ENCODE data around the gene VDAC1. TPM values are rescaled to one million over a fixed set of nuclear protein-coding genes. Genes with fewer than 3 reads are reported as not detected.
A peak's percentile ranks its signal among the peaks of the same experiment; 100 is the strongest.

VDAC1 gene
- total RNA-seq (166 TPM), polyA plus RNA-seq (101 TPM)
- long read RNA-seq, donor 1, transcript VDAC1-203 (9 exons, 1,873 nt) = major isoform, 8 of 10 reads
- long read RNA-seq, donor 1, partial matches to known transcripts = 0 of 10 reads
- long read RNA-seq, donor 1, other reads (novel, unspliced or antisense) = 0 of 10 reads
- long read RNA-seq, donor 2 = 0 reads
- long read RNA-seq, donor 3, transcript VDAC1-202 (9 exons, 1,807 nt) = minor isoform, 8 of 125 reads
- long read RNA-seq, donor 3, transcript VDAC1-207 (4 exons, 635 nt) = minor isoform, 44 of 125 reads
- long read RNA-seq, donor 3, transcript VDAC1-203 (9 exons, 1,873 nt) = major isoform, 48 of 125 reads
- long read RNA-seq, donor 3, partial matches to known transcripts = 12 of 125 reads
- long read RNA-seq, donor 3, other reads (novel, unspliced or antisense) = 11 of 125 reads
- long read RNA-seq, donor 4, transcript VDAC1-203 (9 exons, 1,873 nt) = major isoform, 15 of 37 reads
- long read RNA-seq, donor 4, transcript VDAC1-207 (4 exons, 635 nt) = minor isoform, 9 of 37 reads
- long read RNA-seq, donor 4, transcript VDAC1-202 (9 exons, 1,807 nt) = minor isoform, 5 of 37 reads
- long read RNA-seq, donor 4, partial matches to known transcripts = 5 of 37 reads
- long read RNA-seq, donor 4, other reads (novel, unspliced or antisense) = 0 of 37 reads
- long read RNA-seq, donor 5, transcript VDAC1-207 (4 exons, 635 nt) = major isoform, 66 of 182 reads
- long read RNA-seq, donor 5, transcript VDAC1-202 (9 exons, 1,807 nt) = minor isoform, 18 of 182 reads
- long read RNA-seq, donor 5, transcript VDAC1-203 (9 exons, 1,873 nt) = minor isoform, 63 of 182 reads
- long read RNA-seq, donor 5, partial matches to known transcripts = 23 of 182 reads
- long read RNA-seq, donor 5, other reads (novel, unspliced or antisense) = 8 of 182 reads
- long read RNA-seq, donor 6, transcript VDAC1-203 (9 exons, 1,873 nt) = minor isoform, 23 of 86 reads
- long read RNA-seq, donor 6, transcript VDAC1-207 (4 exons, 635 nt) = major isoform, 51 of 86 reads
- long read RNA-seq, donor 6, transcript VDAC1-202 (9 exons, 1,807 nt) = minor isoform, 12 of 86 reads
- long read RNA-seq, donor 6, partial matches to known transcripts = 0 of 86 reads
- long read RNA-seq, donor 6, other reads (novel, unspliced or antisense) = 0 of 86 reads
- long read RNA-seq, donor 7, transcript VDAC1-202 (9 exons, 1,807 nt) = minor isoform, 13 of 180 reads
- long read RNA-seq, donor 7, transcript VDAC1-207 (4 exons, 635 nt) = minor isoform, 20 of 180 reads
- long read RNA-seq, donor 7, transcript VDAC1-203 (9 exons, 1,873 nt) = major isoform, 50 of 180 reads
- long read RNA-seq, donor 7, partial matches to known transcripts = 80 of 180 reads
- long read RNA-seq, donor 7, other reads (novel, unspliced or antisense) = 12 of 180 reads
- long read RNA-seq, donor 8, transcript VDAC1-203 (9 exons, 1,873 nt) = major isoform, 14 of 30 reads
- long read RNA-seq, donor 8, transcript VDAC1-207 (4 exons, 635 nt) = minor isoform, 8 of 30 reads
- long read RNA-seq, donor 8, transcript VDAC1-202 (9 exons, 1,807 nt) = minor isoform, 6 of 30 reads
- long read RNA-seq, donor 8, partial matches to known transcripts = 0 of 30 reads
- long read RNA-seq, donor 8, other reads (novel, unspliced or antisense) = 0 of 30 reads
- long read RNA-seq, donor 9, transcript VDAC1-203 (9 exons, 1,873 nt) = major isoform, 27 of 56 reads
- long read RNA-seq, donor 9, transcript VDAC1-207 (4 exons, 635 nt) = minor isoform, 14 of 56 reads
- long read RNA-seq, donor 9, partial matches to known transcripts = 0 of 56 reads
- long read RNA-seq, donor 9, other reads (novel, unspliced or antisense) = 10 of 56 reads
- long read RNA-seq, donor 10, transcript VDAC1-203 (9 exons, 1,873 nt) = major isoform, 27 of 69 reads
- long read RNA-seq, donor 10, transcript VDAC1-207 (4 exons, 635 nt) = minor isoform, 16 of 69 reads
- long read RNA-seq, donor 10, transcript VDAC1-202 (9 exons, 1,807 nt) = minor isoform, 7 of 69 reads
- long read RNA-seq, donor 10, partial matches to known transcripts = 7 of 69 reads
- long read RNA-seq, donor 10, other reads (novel, unspliced or antisense) = 7 of 69 reads

DNA sequence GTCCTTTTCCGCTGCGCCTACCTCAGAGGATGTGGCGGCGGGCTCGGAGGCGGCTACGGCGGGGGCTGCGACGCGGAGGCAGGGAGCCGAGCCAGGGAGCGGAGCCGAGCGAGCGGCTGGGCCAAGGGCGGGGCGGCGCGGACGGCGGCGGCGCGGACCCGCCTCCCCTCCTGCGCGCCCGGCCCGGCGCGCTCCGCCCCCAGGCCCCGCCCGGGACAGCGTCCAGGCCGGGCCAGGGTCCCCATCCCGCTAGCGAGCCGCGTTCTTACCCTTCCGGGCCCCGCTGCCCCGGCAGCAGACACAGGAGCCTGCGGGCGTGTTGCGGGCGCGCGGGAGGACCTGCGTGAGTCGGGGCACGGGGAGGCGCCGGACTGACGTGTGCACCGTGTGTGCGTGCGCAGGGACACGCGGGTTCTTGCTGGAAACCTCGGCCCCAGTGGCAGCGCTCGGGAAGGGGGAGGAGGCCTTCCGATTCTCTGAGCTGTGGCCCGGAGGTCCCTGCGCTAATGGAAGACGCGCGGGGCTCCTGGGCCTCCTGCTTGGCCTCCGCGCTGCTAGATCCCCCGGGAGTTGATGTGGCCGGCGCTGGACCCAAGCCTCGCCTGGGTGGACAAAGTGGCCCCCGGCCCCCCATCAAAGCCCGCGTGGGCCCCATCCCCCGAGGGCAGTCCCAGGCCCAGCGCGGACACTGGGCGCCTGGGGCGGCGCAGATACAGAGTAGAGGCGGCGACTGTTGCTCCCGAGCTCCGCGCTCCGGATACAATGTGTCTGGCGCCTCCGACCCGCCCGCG is at the start of gene VDAC1:
Gene VDAC1 (minus strand): TSS at position 350 of the 791 bp plus-strand sequence. CDS start 11,963 bp downstream, outside the sequence.
- Histone ChIP-seq H3K4me1 (ENCODE audit: control insufficient read depth in 2 of 2, insufficient read depth in 2 of 2, low read length in 2 of 2) (peaks cover 9 to 26% of the 10 kb centered on the region in 2 donors), H3K27ac (ENCODE audit: low read depth in 1 of 2, low read length in 1 of 2) (peak within 1 kb of the TSS; percentile 90 to 94), H3K36me3 (ENCODE audit: control insufficient read depth in 2 of 2, insufficient read depth in 2 of 2, low read length in 1 of 2) (peaks cover 0 to 17% of the 10 kb centered on the region in 2 donors), H3K4me3 (ENCODE audit: low read length in 2 of 2) (peak within 1 kb of the TSS; percentile 68 to 82), H3K27me3 (ENCODE audit: control insufficient read depth in 2 of 2, insufficient read depth in 1 of 2, low read length in 1 of 2) (peaks cover 2 to 6% of the 10 kb centered on the region in 2 donors), H3K9me3 (ENCODE audit: control insufficient read depth in 2 of 2, insufficient read depth in 1 of 2, low read length in 1 of 2) (peaks cover 0 to 5% of the 10 kb centered on the region in 2 donors)
- DNase-seq (ENCODE audit: low read depth in 6 of 9, low spot score in 9 of 9) = peak in 8 of 9 donors; percentile 29 to 82 (median 59)
- WGBS = under 1% methylated on average over 90 of the region's 96 CpGs

- 38% methylated on average over 5 of the region's 5 CpGs for WGBS
- peak in 1 of 9 donors; percentile 74 for DNase-seq (ENCODE audit: low read depth in 6 of 9, low spot score in 9 of 9)
These were observed 49.1 kb upstream of the VDAC1 start for GRCh38 chr5:134053840-134054338.

GRCh38 chr5:134053314-134053839 is 48.6 kb upstream of the VDAC1 start:
- peaks cover 8 to 20% of the 10 kb centered on the region in 2 donors for H3K36me3 ChIP-seq (ENCODE audit: control insufficient read depth in 2 of 2, insufficient read depth in 2 of 2, low read length in 1 of 2)
- peaks cover 29 to 69% of the 10 kb centered on the region in 2 donors for H3K4me1 ChIP-seq (ENCODE audit: control insufficient read depth in 2 of 2, insufficient read depth in 2 of 2, low read length in 2 of 2)
- 64% methylated on average over 8 of the region's 8 CpGs for WGBS
- H3K4me3 ChIP-seq (ENCODE audit: low read length in 2 of 2) = no peak overlapping the region
- peak overlapping the region; percentile 87 to 94 for H3K27ac ChIP-seq (ENCODE audit: low read depth in 1 of 2, low read length in 1 of 2)
- no peak for DNase-seq (ENCODE audit: low read depth in 6 of 9, low spot score in 9 of 9)
- H3K27me3 ChIP-seq (ENCODE audit: control insufficient read depth in 2 of 2, insufficient read depth in 1 of 2, low read length in 1 of 2) = no peaks in the 10 kb centered on the region
- no peaks in the 10 kb centered on the region for H3K9me3 ChIP-seq (ENCODE audit: control insufficient read depth in 2 of 2, insufficient read depth in 1 of 2, low read length in 1 of 2)

More at GRCh38 chr5:134053840-134054338, 49.1 kb upstream of the VDAC1 start:
- peaks cover 0 to 4% of the 10 kb centered on the region in 2 donors for H3K9me3 ChIP-seq (ENCODE audit: control insufficient read depth in 2 of 2, insufficient read depth in 1 of 2, low read length in 1 of 2)
- H3K36me3 ChIP-seq (ENCODE audit: control insufficient read depth in 2 of 2, insufficient read depth in 2 of 2, low read length in 1 of 2) = peaks cover 12 to 19% of the 10 kb centered on the region in 2 donors
- no peaks in the 10 kb centered on the region for H3K27me3 ChIP-seq (ENCODE audit: control insufficient read depth in 2 of 2, insufficient read depth in 1 of 2, low read length in 1 of 2)
- peaks cover 32 to 71% of the 10 kb centered on the region in 2 donors for H3K4me1 ChIP-seq (ENCODE audit: control insufficient read depth in 2 of 2, insufficient read depth in 2 of 2, low read length in 2 of 2)
- no peak overlapping the region for H3K4me3 ChIP-seq (ENCODE audit: low read length in 2 of 2)
- peak overlapping the region; percentile 87 to 94 for H3K27ac ChIP-seq (ENCODE audit: low read depth in 1 of 2, low read length in 1 of 2)

GRCh38 chr5:134051305-134051704 is 46.5 kb upstream of the VDAC1 start:
- H3K27me3 ChIP-seq (ENCODE audit: control insufficient read depth in 2 of 2, insufficient read depth in 1 of 2, low read length in 1 of 2) = no peaks in the 10 kb centered on the region

GRCh38 chr5:134048864-134049263 is 44.1 kb upstream of the VDAC1 start:
- Histone ChIP-seq H3K27me3 (ENCODE audit: control insufficient read depth in 2 of 2, insufficient read depth in 1 of 2, low read length in 1 of 2) (no peaks in the 10 kb centered on the region), H3K4me1 (ENCODE audit: control insufficient read depth in 2 of 2, insufficient read depth in 2 of 2, low read length in 2 of 2) (peaks cover 57 to 91% of the 10 kb centered on the region in 2 donors), H3K36me3 (ENCODE audit: control insufficient read depth in 2 of 2, insufficient read depth in 2 of 2, low read length in 1 of 2) (peaks cover 4 to 27% of the 10 kb centered on the region in 2 donors), H3K27ac (ENCODE audit: low read depth in 1 of 2, low read length in 1 of 2) (no peak overlapping the region), H3K9me3 (ENCODE audit: control insufficient read depth in 2 of 2, insufficient read depth in 1 of 2, low read length in 1 of 2) (peaks cover 0 to 3% of the 10 kb centered on the region in 2 donors), H3K4me3 (ENCODE audit: low read length in 2 of 2) (no peak overlapping the region)
- no peak for DNase-seq (ENCODE audit: low read depth in 6 of 9, low spot score in 9 of 9)

More at GRCh38 chr5:134051305-134051704, 46.5 kb upstream of the VDAC1 start:
- H3K9me3 ChIP-seq (ENCODE audit: control insufficient read depth in 2 of 2, insufficient read depth in 1 of 2, low read length in 1 of 2) = peaks cover 0 to 3% of the 10 kb centered on the region in 2 donors
- WGBS = 69% methylated on average over 2 of the region's 2 CpGs
- H3K36me3 ChIP-seq (ENCODE audit: control insufficient read depth in 2 of 2, insufficient read depth in 2 of 2, low read length in 1 of 2) = peaks cover 7 to 22% of the 10 kb centered on the region in 2 donors
- peak overlapping the region; percentile 64 to 81 for H3K27ac ChIP-seq (ENCODE audit: low read depth in 1 of 2, low read length in 1 of 2)
- H3K4me3 ChIP-seq (ENCODE audit: low read length in 2 of 2) = no peak overlapping the region
- H3K4me1 ChIP-seq (ENCODE audit: control insufficient read depth in 2 of 2, insufficient read depth in 2 of 2, low read length in 2 of 2) = peaks cover 44 to 86% of the 10 kb centered on the region in 2 donors
- DNase-seq (ENCODE audit: low read depth in 6 of 9, low spot score in 9 of 9) = peak in 1 of 9 donors; percentile 27

- Histone ChIP-seq H3K27ac (ENCODE audit: low read depth in 1 of 2, low read length in 1 of 2) (peak overlapping the region; percentile 40 to 81), H3K27me3 (ENCODE audit: control insufficient read depth in 2 of 2, insufficient read depth in 1 of 2, low read length in 1 of 2) (no peaks in the 10 kb centered on the region), H3K4me1 (ENCODE audit: control insufficient read depth in 2 of 2, insufficient read depth in 2 of 2, low read length in 2 of 2) (peaks cover 56 to 91% of the 10 kb centered on the region in 2 donors), H3K9me3 (ENCODE audit: control insufficient read depth in 2 of 2, insufficient read depth in 1 of 2, low read length in 1 of 2) (peaks cover 0 to 3% of the 10 kb centered on the region in 2 donors), H3K36me3 (ENCODE audit: control insufficient read depth in 2 of 2, insufficient read depth in 2 of 2, low read length in 1 of 2) (peaks cover 4 to 27% of the 10 kb centered on the region in 2 donors), H3K4me3 (ENCODE audit: low read length in 2 of 2) (no peak overlapping the region)
- peak in 1 of 9 donors; percentile 51 for DNase-seq (ENCODE audit: low read depth in 6 of 9, low spot score in 9 of 9)
- 93% methylated on average over 8 of the region's 8 CpGs for WGBS
These were observed 42.9 kb upstream of the VDAC1 start for GRCh38 chr5:134047687-134048056.
